Thyroid gland (tissue), 4 donors: Measurements from ENCODE around the gene THSD7A.
"Not testable (repeated sequence)": the region's sequence is repeated elsewhere in the genome, so short reads cannot be mapped to it uniquely, and the experiment has no call there.

ENCODE experiments used
- POLR2A ChIP-seq, 2 donors: fragments of 450-650 bp; IDR thresholded peaks; one replicate each; pipeline ENCODE4 v1.6.1; 2017; ENCODE audit warnings: antibody characterized with exemption in 2 of 2, mild to moderate bottlenecking in 2 of 2, moderate library complexity in 1 of 2
- TF ChIP-seq, protein P1 (sequence below), 6 experiments: fragments of 200-600 bp in 3 of 6; fragments of 450-650 bp in 3 of 6; sonication (generic) in 3 of 6; IDR thresholded peaks; one replicate each; pipeline ENCODE4 v1.5.1; 2016 to 2019; ENCODE audit warnings: antibody characterized with exemption in 6 of 6, mild to moderate bottlenecking in 2 of 6, inconsistent platforms in 1 of 6, moderate library complexity in 1 of 6

DNA sequence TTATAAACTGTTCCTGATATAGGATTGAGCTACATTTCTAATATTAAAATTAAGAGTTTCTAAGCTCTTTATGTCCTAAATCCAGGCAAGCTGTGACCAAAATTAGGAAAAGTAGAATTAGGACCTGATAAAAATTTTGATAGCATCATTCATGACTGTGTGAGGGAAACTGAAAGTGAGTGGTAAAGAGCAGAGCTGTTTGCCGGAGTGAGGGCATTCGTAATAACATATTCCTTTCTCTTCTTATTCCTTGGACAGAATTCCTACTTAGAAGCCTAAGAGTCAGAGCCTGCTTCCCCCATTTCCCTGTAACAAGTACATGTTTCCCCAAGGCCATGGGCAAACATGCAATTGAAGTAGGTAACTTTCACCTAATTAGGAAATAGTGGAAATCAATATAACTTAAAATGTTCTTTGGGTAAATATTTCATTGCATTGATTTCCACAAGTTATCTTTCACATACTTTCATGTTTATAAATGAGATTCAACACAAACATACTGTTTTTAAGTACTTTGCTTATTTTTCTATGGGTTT is 310.0 kb downstream of the THSD7A start:
- TF ChIP-seq, protein P1, sequence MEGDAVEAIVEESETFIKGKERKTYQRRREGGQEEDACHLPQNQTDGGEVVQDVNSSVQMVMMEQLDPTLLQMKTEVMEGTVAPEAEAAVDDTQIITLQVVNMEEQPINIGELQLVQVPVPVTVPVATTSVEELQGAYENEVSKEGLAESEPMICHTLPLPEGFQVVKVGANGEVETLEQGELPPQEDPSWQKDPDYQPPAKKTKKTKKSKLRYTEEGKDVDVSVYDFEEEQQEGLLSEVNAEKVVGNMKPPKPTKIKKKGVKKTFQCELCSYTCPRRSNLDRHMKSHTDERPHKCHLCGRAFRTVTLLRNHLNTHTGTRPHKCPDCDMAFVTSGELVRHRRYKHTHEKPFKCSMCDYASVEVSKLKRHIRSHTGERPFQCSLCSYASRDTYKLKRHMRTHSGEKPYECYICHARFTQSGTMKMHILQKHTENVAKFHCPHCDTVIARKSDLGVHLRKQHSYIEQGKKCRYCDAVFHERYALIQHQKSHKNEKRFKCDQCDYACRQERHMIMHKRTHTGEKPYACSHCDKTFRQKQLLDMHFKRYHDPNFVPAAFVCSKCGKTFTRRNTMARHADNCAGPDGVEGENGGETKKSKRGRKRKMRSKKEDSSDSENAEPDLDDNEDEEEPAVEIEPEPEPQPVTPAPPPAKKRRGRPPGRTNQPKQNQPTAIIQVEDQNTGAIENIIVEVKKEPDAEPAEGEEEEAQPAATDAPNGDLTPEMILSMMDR (IDR thresholded peaks at IDR 0.05) = not testable (repeated sequence)
- not testable (repeated sequence) for TF ChIP-seq POLR2A (IDR thresholded peaks at IDR 0.05)
